PFSK-1 (cell line): ENCODE data around the gene CLIC3.

Experiments used
- FOXP2 ChIP-seq: optimal IDR thresholded peaks from 2 replicates; pipeline ENCODE3; 2011; ENCODE audit warnings: borderline replicate concordance, control low read depth, inconsistent platforms; ENCODE audit not compliant: insufficient read depth; ENCODE audit errors: extremely low read length, extremely low read depth
- POLR2AphosphoS5 ChIP-seq: IDR thresholded peaks from 2 replicates; pipeline ENCODE4 v1.6.1; 2012; ENCODE audit warnings: low read depth, mild to moderate bottlenecking, control low read depth, low read length, moderate library complexity
- SIN3A ChIP-seq: IDR thresholded peaks from 2 replicates; pipeline ENCODE4 v1.6.1; 2012; ENCODE audit warnings: mild to moderate bottlenecking, low read length, moderate library complexity, borderline replicate concordance; ENCODE audit not compliant: insufficient read depth
- TAF1 ChIP-seq: IDR thresholded peaks from 2 replicates; pipeline ENCODE4 v1.6.1; 2012; ENCODE audit warnings: low read length, control low read depth, borderline replicate concordance; ENCODE audit not compliant: insufficient read depth
- TF ChIP-seq, protein P1 (sequence below), 2 experiments: IDR thresholded peaks; 2 replicates each; pipeline versions ENCODE4 v1.6.1 to v1.8.0; 2011 to 2012; ENCODE audit warnings: low read depth in 2 of 2, low read length in 2 of 2, control low read depth in 1 of 2, inconsistent platforms in 1 of 2, mild to moderate bottlenecking in 1 of 2, moderate library complexity in 1 of 2; ENCODE audit not compliant: insufficient read depth in 1 of 2

The CLIC3 gene

DNA sequence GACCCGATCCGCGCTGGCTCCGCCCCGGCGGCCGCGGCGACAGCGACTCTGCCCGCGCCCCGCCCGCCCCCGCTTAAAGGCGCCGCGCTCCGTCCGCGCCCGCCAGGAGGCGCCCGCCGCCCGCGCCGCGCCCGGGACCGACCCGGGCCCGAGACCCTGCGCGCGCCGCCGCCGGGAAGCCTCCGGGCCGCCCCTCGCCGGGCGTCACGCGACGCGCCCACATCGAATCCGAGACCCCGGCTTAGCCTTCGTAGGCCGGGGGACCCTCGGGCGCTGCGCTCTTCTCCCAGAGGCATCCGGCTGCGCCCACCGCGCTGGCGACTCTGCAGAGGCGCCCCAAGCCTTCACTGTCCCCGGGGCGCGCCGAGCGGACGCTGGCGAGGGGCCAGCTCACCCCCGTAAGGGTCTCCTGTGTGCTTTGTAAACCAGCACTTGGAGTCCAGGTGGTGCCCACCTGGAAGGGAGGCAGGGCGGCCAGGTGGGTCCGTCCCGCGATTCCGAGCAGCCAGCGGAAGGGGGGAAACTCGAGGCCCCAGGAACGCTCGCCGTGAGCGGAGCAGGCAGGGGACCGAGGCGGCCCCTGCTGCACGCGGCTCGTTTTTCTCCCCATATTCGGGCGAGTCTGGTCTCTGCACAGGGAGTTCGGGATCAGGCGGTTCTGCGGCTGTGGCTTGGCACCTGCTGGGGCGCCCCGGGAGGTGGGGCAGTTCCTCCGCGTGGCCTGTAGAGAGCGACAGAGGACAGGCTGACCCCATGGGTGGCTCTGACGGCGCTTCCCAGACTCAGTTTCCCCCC, 32.1 kb upstream of the CLIC3 start:
- TF ChIP-seq TAF1 (no peak), POLR2AphosphoS5 (no peak), FOXP2 (no peak), SIN3A (no peak)
- TF ChIP-seq, protein P1, sequence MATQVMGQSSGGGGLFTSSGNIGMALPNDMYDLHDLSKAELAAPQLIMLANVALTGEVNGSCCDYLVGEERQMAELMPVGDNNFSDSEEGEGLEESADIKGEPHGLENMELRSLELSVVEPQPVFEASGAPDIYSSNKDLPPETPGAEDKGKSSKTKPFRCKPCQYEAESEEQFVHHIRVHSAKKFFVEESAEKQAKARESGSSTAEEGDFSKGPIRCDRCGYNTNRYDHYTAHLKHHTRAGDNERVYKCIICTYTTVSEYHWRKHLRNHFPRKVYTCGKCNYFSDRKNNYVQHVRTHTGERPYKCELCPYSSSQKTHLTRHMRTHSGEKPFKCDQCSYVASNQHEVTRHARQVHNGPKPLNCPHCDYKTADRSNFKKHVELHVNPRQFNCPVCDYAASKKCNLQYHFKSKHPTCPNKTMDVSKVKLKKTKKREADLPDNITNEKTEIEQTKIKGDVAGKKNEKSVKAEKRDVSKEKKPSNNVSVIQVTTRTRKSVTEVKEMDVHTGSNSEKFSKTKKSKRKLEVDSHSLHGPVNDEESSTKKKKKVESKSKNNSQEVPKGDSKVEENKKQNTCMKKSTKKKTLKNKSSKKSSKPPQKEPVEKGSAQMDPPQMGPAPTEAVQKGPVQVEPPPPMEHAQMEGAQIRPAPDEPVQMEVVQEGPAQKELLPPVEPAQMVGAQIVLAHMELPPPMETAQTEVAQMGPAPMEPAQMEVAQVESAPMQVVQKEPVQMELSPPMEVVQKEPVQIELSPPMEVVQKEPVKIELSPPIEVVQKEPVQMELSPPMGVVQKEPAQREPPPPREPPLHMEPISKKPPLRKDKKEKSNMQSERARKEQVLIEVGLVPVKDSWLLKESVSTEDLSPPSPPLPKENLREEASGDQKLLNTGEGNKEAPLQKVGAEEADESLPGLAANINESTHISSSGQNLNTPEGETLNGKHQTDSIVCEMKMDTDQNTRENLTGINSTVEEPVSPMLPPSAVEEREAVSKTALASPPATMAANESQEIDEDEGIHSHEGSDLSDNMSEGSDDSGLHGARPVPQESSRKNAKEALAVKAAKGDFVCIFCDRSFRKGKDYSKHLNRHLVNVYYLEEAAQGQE (IDR thresholded peaks at IDR 0.05; ENCODE audit: insufficient read depth in 1 of 2, low read depth in 2 of 2, low read length in 2 of 2), result no peak

DNA sequence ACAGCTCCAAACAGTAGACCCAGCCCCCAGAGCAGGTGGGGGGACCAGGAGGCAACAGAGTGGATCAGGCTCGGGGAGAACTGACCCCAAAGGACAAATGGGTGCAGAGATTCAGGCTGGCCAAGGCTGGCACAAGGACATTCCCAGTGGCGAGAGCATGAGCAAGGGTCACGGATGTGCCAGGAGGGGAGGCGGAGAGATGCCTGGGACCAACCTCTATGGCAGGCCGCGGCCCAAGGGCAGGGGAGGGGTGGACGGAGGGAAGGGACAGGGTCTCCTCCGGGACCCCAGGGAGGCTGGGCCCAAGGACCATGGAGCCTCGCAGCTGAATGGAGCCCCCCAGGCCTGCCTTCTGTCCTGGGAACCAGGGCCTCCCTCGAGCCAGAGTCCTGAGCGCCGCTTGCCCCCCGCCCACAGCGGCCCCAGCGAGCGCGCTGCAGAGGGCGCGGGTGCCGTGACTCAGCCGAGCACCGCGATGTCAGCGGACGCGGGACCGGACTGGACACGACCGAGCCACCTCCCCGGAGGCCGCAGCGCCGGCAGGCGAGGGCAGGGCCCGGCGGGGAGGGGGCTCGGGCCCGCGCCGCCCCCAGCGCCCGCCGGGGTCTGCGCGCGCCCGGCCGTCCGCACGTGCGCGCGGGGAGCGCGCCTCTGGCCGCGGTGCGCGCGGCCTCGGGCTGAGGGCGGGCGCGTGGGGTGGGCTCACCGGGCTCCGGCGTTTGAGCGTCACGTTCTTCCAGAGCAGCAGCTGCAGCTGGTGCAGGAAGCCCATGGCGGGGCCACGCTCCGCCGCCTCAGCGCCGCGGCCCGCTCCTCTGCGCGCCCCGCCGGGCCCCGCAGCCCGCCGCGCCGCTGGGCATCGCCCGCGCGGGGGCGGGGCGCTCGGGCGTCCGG, 31.2 kb upstream of the CLIC3 start, which contains the start of gene ABCA2:
Gene ABCA2 (minus strand): TSS at position 869 of the 894 bp plus-strand sequence. CDS start 97 bp downstream, at position 772.
- TF ChIP-seq SIN3A (no peak), POLR2AphosphoS5 (no peak), TAF1 (no peak), FOXP2 (no peak)
- TF ChIP-seq, protein P1 (IDR thresholded peaks at IDR 0.05; ENCODE audit: insufficient read depth in 1 of 2, low read depth in 2 of 2, low read length in 2 of 2), result no peak

DNA sequence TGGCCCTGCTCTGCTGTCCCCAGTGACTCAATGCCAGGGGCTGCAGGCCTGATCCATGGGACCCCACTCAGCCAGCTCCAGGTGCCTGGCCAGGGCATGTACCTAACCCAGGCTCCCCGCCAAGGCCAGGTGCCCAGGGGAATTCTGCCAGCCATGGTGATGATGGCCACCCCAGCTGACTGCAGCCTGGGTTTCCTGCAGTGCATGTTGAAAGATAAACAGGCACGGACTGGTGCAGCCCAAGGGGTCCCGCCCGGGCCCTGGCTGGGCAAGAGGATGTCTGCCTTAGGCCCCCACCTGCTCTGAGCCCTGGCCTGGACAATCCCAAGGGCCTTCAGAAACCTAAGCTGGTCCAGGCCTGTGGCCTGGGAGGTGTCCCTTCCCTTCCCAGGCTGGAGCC, 30.5 kb upstream of the CLIC3 start:
- TF ChIP-seq SIN3A, result no peak
- TF ChIP-seq, protein P1 (IDR thresholded peaks at IDR 0.05; ENCODE audit: insufficient read depth in 1 of 2, low read depth in 2 of 2, low read length in 2 of 2), result no peak
- TF ChIP-seq TAF1, result no peak
- no peak for TF ChIP-seq FOXP2
- no peak for TF ChIP-seq POLR2AphosphoS5

DNA sequence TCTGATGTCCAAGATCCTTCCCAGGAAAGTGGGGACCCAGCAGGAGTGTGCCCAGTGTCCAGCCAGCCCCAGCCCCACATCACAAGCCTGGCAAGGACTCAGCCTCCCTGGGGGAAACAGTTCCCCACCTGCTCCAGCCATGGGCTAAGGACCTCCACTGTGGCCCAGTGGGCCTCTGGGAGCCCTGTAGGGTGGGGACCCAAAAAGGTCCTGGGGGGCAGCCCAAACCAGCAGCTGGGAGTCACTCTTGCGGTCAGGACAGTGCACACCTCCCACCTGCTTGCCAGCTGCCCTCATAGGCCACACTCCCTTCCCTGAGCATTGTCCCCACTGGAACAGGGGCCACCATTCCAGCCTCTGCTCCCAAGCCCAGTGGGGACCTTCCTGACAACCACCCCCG, 30.0 kb upstream of the CLIC3 start:
- TF ChIP-seq FOXP2 (no peak), POLR2AphosphoS5 (no peak), TAF1 (no peak), SIN3A (no peak)
- TF ChIP-seq, protein P1 (IDR thresholded peaks at IDR 0.05; ENCODE audit: insufficient read depth in 1 of 2, low read depth in 2 of 2, low read length in 2 of 2), result no peak
